GM06990 (cell line): ENCODE data around the gene RDH12.

ENCODE experiments used
- DNase-seq: peaks from one replicate; pipeline ENCODE4 v3.0.0-alpha.2; 2011; ENCODE audit not compliant: insufficient read length; ENCODE audit errors: extremely low read depth
- H3K27me3 ChIP-seq: replicated peaks from 2 replicates; pipeline ENCODE4 v1.6.0; 2011; ENCODE audit warnings: low read length; ENCODE audit not compliant: control insufficient read depth, insufficient read depth
- H3K36me3 ChIP-seq: 2 replicates; pipeline ENCODE4 v1.5.1; 2011; ENCODE audit warnings: low read length; ENCODE audit not compliant: control insufficient read depth, insufficient read depth
- H3K4me3 ChIP-seq: replicated peaks from 2 replicates; pipeline ENCODE4 v1.5.1; 2011; ENCODE audit warnings: low read depth, mild to moderate bottlenecking, control low read depth, low read length
- TF ChIP-seq, protein P1 (sequence below): IDR thresholded peaks from 2 replicates; pipeline ENCODE4 v1.5.1; 2011; ENCODE audit warnings: low read length, control low read depth, mild to moderate bottlenecking, inconsistent platforms; ENCODE audit not compliant: insufficient read depth, poor library complexity, severe bottlenecking

RDH12 gene

DNA sequence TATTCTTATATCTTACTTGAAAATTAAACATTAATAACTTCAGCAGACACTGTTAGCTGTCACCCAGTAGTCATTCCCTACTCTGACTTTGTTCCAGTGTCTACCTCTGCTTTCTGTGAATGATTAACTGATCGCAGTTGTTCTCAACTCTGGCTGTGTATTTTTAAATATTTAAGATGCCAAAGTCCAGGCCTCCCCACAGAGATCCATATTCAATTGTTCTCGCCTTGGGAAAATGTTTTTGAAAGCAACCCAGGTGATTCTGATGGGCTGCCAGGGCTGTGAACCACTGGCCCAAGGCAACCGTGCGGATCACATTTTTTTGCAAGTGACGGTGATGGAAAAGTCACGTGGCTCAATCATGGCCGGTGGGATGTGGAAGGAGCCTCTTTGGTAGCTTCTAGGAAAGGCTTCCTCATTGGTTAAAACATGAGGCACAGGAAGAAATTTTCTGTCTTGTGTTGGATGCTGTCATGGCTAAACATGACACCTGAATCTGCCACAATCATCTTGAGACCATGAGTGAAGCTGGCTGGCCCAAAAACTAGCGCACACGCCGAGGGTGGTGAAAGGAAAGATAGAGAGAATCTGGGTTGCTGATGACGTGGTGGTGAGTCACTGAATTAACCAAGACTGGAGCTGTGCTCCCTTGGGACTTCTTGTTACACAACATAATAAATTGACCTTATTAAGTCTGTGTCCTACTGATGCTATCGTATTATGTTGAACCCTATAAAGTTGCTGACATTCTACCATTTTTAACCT is 37.2 kb downstream of the RDH12 start:
- TF ChIP-seq, protein P1, sequence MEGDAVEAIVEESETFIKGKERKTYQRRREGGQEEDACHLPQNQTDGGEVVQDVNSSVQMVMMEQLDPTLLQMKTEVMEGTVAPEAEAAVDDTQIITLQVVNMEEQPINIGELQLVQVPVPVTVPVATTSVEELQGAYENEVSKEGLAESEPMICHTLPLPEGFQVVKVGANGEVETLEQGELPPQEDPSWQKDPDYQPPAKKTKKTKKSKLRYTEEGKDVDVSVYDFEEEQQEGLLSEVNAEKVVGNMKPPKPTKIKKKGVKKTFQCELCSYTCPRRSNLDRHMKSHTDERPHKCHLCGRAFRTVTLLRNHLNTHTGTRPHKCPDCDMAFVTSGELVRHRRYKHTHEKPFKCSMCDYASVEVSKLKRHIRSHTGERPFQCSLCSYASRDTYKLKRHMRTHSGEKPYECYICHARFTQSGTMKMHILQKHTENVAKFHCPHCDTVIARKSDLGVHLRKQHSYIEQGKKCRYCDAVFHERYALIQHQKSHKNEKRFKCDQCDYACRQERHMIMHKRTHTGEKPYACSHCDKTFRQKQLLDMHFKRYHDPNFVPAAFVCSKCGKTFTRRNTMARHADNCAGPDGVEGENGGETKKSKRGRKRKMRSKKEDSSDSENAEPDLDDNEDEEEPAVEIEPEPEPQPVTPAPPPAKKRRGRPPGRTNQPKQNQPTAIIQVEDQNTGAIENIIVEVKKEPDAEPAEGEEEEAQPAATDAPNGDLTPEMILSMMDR: no peak
- no peak overlapping the region for H3K4me3 ChIP-seq
- no peaks in the 10 kb centered on the region for H3K27me3 ChIP-seq
- no peak for DNase-seq
- no peaks in the 10 kb centered on the region for H3K36me3 ChIP-seq

DNA sequence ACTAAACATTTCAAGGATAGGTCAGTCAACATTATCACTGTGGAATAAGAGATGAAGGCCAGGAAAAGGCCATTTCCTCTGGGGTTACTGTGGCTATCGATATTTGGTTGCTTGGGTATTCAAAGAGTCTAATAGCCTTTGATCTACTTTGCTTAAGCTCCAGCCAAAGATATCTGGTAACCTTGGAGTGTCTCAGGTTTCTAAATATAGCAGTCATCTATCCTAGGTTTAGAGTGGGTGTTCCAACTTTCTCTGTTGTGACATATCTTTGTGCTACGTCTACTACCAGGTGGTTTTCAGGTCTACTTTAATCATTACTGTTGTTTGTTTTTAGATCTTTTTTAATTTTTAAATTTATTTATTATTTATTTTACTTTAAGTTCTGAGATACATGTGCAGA is 42.4 kb downstream of the RDH12 start:
- Histone ChIP-seq H3K36me3 (peaks cover 9% of the 10 kb centered on the region), H3K27me3 (no peaks in the 10 kb centered on the region), H3K4me3 (no peak overlapping the region)
- DNase-seq: no peak
- TF ChIP-seq, protein P1: no peak

DNA sequence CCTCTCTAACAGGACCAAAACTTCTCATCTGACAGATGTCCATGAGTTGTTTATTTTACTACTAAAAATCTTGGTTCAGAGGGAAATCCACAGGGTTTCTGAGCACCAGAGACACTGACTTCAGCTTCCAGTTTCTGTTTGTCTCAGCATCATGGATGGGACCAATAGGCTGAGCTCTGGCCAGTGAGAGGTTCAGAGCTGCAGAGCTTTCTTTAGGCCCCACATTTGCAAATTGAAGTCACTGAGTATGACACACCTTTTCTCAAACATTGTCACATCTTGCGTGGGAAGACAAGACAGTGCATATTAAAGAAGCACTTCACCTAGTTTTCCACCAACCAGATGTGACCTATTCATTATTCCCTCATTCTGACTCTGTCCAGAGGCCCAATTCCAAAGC is 45.2 kb downstream of the RDH12 start:
- no peaks in the 10 kb centered on the region for H3K27me3 ChIP-seq
- TF ChIP-seq, protein P1: no peak
- DNase-seq: no peak

DNA sequence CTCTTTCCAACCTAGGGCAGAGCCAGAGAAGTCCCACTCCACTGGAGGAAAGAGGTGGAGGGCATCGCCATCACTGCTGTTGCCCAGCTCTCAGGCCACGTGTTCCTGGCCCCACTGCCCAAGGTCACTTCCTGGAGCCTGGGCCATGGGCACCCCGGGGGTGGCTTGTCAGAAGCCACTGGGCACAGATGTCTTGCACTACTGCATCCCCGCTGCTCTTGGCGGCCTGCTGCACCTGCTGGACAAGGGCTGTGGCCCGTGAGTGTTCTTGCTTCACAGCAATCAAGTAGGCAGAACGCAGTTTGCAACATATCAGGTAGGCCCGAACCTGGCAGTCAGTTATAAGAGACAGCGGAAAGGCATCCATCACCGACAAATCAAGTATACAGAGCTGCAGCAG is 46.6 kb downstream of the RDH12 start:
- peaks cover 30% of the 10 kb centered on the region for H3K36me3 ChIP-seq

More for the DNA sequence above, 45.2 kb downstream of the RDH12 start:
- Histone ChIP-seq H3K36me3 (peaks cover 25% of the 10 kb centered on the region), H3K4me3 (no peak overlapping the region)

DNA sequence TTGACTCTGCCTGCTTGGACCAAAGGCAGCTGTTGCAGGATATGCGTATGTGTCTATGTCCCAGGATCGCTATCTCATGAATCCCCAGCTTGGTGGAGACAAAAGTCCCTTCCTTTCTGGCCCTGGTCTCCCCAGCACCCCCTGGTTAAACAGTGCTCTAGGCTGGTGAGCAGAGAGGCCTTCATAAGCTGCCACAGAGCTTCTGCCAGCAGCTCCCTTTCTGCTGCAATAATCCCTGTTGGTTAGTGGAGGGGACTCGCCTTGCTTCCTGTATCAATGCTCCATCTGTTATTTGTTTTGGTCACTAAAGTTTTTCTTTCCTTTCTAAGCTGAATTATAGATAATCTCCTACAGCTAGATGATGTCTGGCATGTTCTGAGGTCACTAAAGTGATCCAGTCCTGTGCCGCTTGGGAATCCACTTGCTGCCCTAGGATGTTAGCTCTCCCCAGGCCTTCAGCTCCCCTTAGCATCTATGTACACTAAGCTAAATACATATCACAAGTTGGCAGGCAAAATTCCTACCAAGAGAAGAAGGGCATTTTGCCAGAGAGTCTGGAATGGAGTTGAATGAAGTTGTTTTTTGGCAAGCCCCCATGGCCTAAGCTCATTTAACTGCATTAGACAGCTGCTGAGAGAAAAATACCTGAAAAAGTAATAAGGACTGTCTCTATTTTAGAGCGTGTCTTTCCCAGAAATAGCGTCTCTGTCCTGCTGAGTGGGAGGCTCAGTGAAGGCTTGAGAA is 47.8 kb downstream of the RDH12 start:
- H3K4me3 ChIP-seq: no peak overlapping the region
- DNase-seq: no peak
- no peaks in the 10 kb centered on the region for H3K27me3 ChIP-seq
- H3K36me3 ChIP-seq: peaks cover 36% of the 10 kb centered on the region
- TF ChIP-seq, protein P1: no peak

More for the DNA sequence above, 46.6 kb downstream of the RDH12 start:
- DNase-seq: no peak
- Histone ChIP-seq H3K4me3 (no peak overlapping the region), H3K27me3 (no peaks in the 10 kb centered on the region)
- TF ChIP-seq, protein P1: no peak
